AG04449 (cell line): ENCODE measurements around the gene PKHD1.

Experiments used
- CTCF ChIA-PET: fragments of 350-600 bp; formaldehyde crosslinking; extraction: SDS; loops from one replicate; lab custom pipeline; 2021; ENCODE audit warnings: antibody characterized with exemption; lab: Yijun Ruan, JAX
- POLR2A ChIA-PET: fragments of 400-600, 350-600 bp; formaldehyde crosslinking; extraction: SDS; loops from one replicate; lab custom pipeline; 2020; ENCODE audit warnings: antibody characterized with exemption, inconsistent platforms; lab: Yijun Ruan, JAX
- DNase-seq: peaks from one replicate; pipeline ENCODE4 v3.0.0-alpha.2; 2010; ENCODE audit warnings: low read depth, low spot score
- H3K4me3 ChIP-seq: 2 replicates; pipeline ENCODE4 v1.5.1; 2011; ENCODE audit warnings: low read depth, mild to moderate bottlenecking, control low read depth, low read length
- CTCF ChIP-seq: IDR thresholded peaks from one replicate; pipeline ENCODE4 v1.5.1; 2011; ENCODE audit warnings: mild to moderate bottlenecking, moderate library complexity, low read length, control low read depth, inconsistent platforms; ENCODE audit not compliant: insufficient read depth; ENCODE audit errors: missing control alignments

PKHD1 gene

GRCh38 chr6:52046456-52046855 is 41.0 kb downstream of the PKHD1 start:
- H3K4me3 ChIP-seq = no peak overlapping the region
- CTCF ChIA-PET = no interaction called here
- POLR2A ChIA-PET = no interaction called here
- TF ChIP-seq CTCF = no peak
- no peak for DNase-seq

- CTCF ChIA-PET = no interaction called here
- no peak for TF ChIP-seq CTCF
- no peak overlapping the region for H3K4me3 ChIP-seq
- no peak for DNase-seq
- POLR2A ChIA-PET = no interaction called here
Observed at GRCh38 chr6:52045481-52045880, 41.9 kb downstream of the PKHD1 start.

- ChIA-PET CTCF (interaction anchor here (1.5 kb wide), 1 partner anchor 24 kb away, joined by 4 read pairs; no protein-coding TSS in a partner anchor), POLR2A (no interaction called here)
- TF ChIP-seq CTCF = no peak
- DNase-seq = no peak
- no peak overlapping the region for H3K4me3 ChIP-seq
Observed at GRCh38 chr6:52045033-52045432, 42.4 kb downstream of the PKHD1 start.

GRCh38 chr6:52042141-52042885 is 45.1 kb downstream of the PKHD1 start:
- H3K4me3 ChIP-seq = no peak overlapping the region
- no peak for DNase-seq
- POLR2A ChIA-PET = no interaction called here
- TF ChIP-seq CTCF = no peak
- CTCF ChIA-PET = interaction anchor here (0.7 to 1.4 kb wide), 3 partner anchors 8 to 22 kb away, joined by 3 to 5 read pairs (median 3); no protein-coding TSS in a partner anchor

GRCh38 chr6:52041134-52041533 is 46.3 kb downstream of the PKHD1 start:
- TF ChIP-seq CTCF = no peak
- CTCF ChIA-PET = interaction anchor here (1.1 to 1.4 kb wide), 2 partner anchors 9 to 21 kb away, joined by 3 to 5 read pairs; no protein-coding TSS in a partner anchor
- POLR2A ChIA-PET = no interaction called here
- no peak for DNase-seq
- H3K4me3 ChIP-seq = no peak overlapping the region

GRCh38 chr6:52027699-52028098 is 59.7 kb downstream of the PKHD1 start:
- POLR2A ChIA-PET = no interaction called here
- TF ChIP-seq CTCF = no peak
- CTCF ChIA-PET = interaction anchor here (1.0 kb wide), 1 partner anchor 22 kb away, joined by 3 read pairs; no protein-coding TSS in a partner anchor

More at GRCh38 chr6:52027699-52028098, 59.7 kb downstream of the PKHD1 start:
- no peak overlapping the region for H3K4me3 ChIP-seq
- no peak for DNase-seq
